Tibial nerve (tissue), 4 donors: ENCODE results near the gene ALKBH2.

ENCODE experiments used
- CTCF ChIP-seq, 5 experiments: fragments of 200-600 bp in 3 of 5; fragments of 450-650 bp in 2 of 5; sonication (generic) in 3 of 5; IDR thresholded peaks; one replicate each; pipeline ENCODE4 v1.5.1; 2016 to 2019; ENCODE audit warnings: antibody characterized with exemption in 5 of 5, mild to moderate bottlenecking in 3 of 5, moderate library complexity in 2 of 5
- EP300 ChIP-seq, 2 donors: sonication (generic); formaldehyde crosslinking; IDR thresholded peaks; one replicate each; pipeline ENCODE4 v1.6.1; 2017; ENCODE audit warnings: antibody characterized with exemption in 2 of 2, mild to moderate bottlenecking in 1 of 2

- TF ChIP-seq CTCF (IDR thresholded peaks at IDR 0.05), result no peak
- TF ChIP-seq EP300 (IDR thresholded peaks at IDR 0.05), result no peak
These were observed 6.3 kb upstream of the ALKBH2 start for GRCh38 chr12:109099431-109100020.
